ENCODE measurements around the gene ZNG1F. TPM values are rescaled to one million over a fixed set of nuclear protein-coding genes. Genes with fewer than 3 reads are reported as not detected.
A peak's percentile ranks its signal among the peaks of the same experiment; 100 is the strongest.
"Not testable (repeated sequence)": the region's sequence is repeated elsewhere in the genome, so short reads cannot be mapped to it uniquely, and the experiment has no call there.

ZNG1F gene
- 1 to 10 TPM; 6.8 to 10.0 (median 7.5) TPM for total RNA-seq

DNA sequence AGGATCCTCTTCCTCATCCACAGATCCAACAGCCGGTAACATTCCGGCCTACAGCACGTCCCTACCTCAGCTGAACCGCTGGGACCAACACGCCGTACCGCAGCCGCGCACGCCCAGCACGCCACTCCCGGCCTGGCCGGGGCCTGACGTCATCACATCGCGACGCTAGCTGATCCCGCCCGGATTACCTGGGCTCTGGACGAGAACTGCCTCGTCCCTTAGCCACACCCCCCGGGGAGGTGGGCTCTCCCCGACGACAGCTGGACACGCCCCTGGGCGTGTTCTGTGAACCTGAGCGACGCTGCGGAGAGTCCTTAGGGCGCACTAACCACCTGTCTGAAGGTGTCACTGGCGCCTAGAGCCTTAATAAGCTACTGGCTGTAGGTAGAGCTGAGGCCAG lies at the start of gene ZNG1F:
Gene ZNG1F, minus strand, starts transcription at position 101 of the 400 bp plus-strand sequence. Its CDS starts 59 bp downstream, at position 42.
- not testable (repeated sequence) for ATAC-seq (ENCODE audit: low FRiP score); DNase-seq (ENCODE audit: low spot score)

GRCh38 chr9:41237110-41237749 lies 48.1 kb upstream of the ZNG1F start:
- ATAC-seq (ENCODE audit: low FRiP score); DNase-seq (ENCODE audit: low spot score): not testable (repeated sequence)

- not testable (repeated sequence) for DNase-seq (ENCODE audit: low spot score); ATAC-seq (ENCODE audit: low FRiP score)
Measured at GRCh38 chr9:41236486-41237109, 47.5 kb upstream of the ZNG1F start.

GRCh38 chr9:41234811-41235805 lies 46.0 kb upstream of the ZNG1F start:
- DNase-seq (ENCODE audit: low spot score); ATAC-seq (ENCODE audit: low FRiP score): not testable (repeated sequence)

DNA sequence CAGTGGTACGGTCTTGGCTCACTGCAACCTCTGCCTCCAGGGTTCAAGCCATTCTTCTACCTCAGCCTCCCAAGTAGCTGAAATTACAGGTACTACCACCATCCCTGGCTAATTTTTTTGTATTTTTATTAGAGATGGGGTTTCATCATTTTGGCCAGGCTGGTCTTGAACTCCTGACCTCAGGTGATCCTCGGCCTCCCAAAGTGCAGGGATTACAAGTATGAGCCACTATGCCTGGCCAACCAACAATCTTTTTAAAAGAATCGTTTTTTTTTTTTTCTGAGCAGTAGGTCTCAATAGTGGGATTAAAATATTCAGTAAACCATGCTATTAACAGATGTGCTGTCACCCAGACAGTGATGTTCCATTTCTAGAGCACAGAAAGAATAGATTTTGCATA lies 45.1 kb upstream of the ZNG1F start:
- not testable (repeated sequence) for ATAC-seq (ENCODE audit: low FRiP score); DNase-seq (ENCODE audit: low spot score)

GRCh38 chr9:41232326-41232725 lies 43.2 kb upstream of the ZNG1F start:
- peak; percentile 66 for ATAC-seq (ENCODE audit: low FRiP score)
- DNase-seq (ENCODE audit: low spot score): not testable (repeated sequence)

GRCh38 chr9:41230418-41230817 lies 41.3 kb upstream of the ZNG1F start:
- ATAC-seq (ENCODE audit: low FRiP score); DNase-seq (ENCODE audit: low spot score): not testable (repeated sequence)

- peak; percentile 39 for DNase-seq (ENCODE audit: low spot score)
- no peak for TF ChIP-seq CTCF (IDR thresholded peaks at IDR 0.05)
- ATAC-seq (ENCODE audit: low FRiP score): peak; percentile 82
Measured at GRCh38 chr9:41229408-41230401, 40.6 kb upstream of the ZNG1F start.

GRCh38 chr9:41219831-41220230 lies 30.7 kb upstream of the ZNG1F start:
- ATAC-seq (ENCODE audit: low FRiP score); DNase-seq (ENCODE audit: low spot score): not testable (repeated sequence)

DNA sequence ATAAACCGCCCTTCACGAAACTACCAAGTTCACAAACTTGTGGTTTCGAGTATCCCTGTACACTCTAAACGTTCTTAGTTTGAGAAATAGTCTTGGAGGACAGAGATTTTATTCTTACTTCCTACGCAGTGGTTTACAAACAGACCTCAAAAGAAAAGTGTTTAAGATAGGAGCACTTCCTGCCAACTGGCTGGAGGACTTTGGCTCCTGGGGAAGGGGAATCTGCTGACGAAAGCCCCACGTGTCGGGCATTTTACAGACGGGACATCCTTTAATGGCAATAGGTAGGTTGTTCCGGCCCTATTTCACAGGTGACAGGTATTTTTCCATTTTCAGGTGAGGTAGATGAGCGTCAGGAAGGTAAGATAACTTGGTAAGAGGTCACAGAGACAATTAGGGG lies 678 bp downstream of the ZNG1F start:
- ATAC-seq (ENCODE audit: low FRiP score); DNase-seq (ENCODE audit: low spot score): not testable (repeated sequence)

GRCh38 chr9:41174994-41175393 lies 14.1 kb downstream of the ZNG1F start:
- ATAC-seq (ENCODE audit: low FRiP score); DNase-seq (ENCODE audit: low spot score): not testable (repeated sequence)

GRCh38 chr9:41150116-41150515 lies 39.0 kb downstream of the ZNG1F start:
- ATAC-seq (ENCODE audit: low FRiP score); DNase-seq (ENCODE audit: low spot score): not testable (repeated sequence)

DNA sequence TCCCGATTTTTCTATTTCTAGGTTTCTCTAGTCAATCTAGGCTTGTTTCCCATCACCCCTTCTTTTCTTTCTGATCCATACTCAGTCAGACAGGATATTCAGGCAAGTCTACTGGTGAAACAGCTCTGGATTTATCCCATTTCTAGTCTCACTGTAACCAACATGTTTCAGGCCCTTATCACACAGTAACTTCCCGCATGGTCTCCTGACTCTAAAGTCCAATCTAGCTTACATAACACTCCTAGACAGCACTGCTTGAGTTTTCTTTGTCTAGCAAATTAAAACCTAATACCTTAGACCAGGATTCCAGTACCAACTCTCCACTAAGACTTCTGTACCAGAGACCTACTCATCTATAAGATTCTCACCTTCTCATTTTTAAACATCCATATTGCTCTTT lies 47.2 kb downstream of the ZNG1F start:
- DNase-seq (ENCODE audit: low spot score); ATAC-seq (ENCODE audit: low FRiP score): not testable (repeated sequence)

DNA sequence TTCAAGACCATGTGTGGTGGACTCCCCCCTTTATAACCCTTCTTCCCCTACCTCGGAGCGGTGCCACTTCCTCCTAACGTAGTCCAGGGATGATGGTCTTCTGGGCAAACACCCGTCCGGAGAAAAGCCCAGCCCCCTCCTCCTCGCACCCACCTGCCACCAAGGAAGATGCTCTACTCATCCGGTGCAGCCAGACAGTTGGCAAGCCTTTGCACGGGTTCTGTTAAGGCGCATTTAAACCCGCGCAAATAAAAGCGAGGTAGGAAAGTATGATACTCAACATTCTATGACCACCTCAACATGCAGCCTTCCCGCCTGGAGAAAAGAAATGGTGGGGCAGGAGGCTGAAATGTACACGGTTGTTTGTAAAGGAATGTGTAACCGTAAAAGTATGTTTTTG lies 60.5 kb downstream of the ZNG1F start, which contains the start of gene FOXD4L6:
Gene FOXD4L6, minus strand, starts transcription at position 101 of the 400 bp plus-strand sequence. CDS start 298 bp downstream, outside the sequence.
- not testable (repeated sequence) for ATAC-seq (ENCODE audit: low FRiP score); DNase-seq (ENCODE audit: low spot score)

DNA sequence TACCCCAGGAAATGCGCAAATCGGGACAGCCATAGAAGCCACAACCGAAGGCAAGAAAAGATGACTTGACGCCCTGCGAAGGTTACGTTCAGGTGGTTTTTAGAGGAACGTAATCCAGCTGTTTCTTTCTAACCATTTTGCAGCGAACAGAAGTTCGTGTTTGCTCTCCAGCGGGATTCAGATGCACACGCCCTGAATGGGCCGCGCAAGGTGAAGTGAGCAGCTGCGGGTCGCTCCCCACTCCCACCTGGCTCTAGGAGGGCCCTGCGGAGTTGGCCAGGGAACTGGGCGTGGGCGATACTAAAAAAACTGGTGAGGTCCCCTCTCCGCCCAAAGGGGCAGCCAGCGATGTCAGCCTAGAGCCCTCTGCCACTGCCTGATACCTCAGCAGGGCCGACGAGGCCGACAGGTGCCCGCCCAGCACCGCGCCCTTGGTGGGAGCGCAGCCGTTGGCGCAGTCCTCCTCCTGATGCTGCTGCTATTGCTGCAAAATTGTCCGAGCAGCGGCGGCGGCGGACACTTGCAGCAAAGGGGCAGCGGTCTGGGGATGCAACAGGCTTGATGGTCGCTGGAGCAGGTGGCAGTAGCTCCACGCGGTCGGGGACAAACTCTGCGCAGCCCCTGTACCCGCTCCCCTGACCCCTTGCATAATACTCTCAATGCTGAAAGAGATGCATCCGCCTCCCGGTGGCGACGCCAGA lies 62.2 kb downstream of the ZNG1F start:
- not testable (repeated sequence) for DNase-seq (ENCODE audit: low spot score); ATAC-seq (ENCODE audit: low FRiP score)

- DNase-seq (ENCODE audit: low spot score); ATAC-seq (ENCODE audit: low FRiP score): not testable (repeated sequence)
Measured at GRCh38 chr9:41125936-41126335, 63.2 kb downstream of the ZNG1F start.

Data from omental fat pad (tissue), 4 donors.